HG03432 (cell line): ENCODE data around the gene INSIG2.
"Not testable (repeated sequence)": the region's sequence is repeated elsewhere in the genome, so short reads cannot be mapped to it uniquely, and the experiment has no call there.

Experiments used
- ATAC-seq: cut with Tn5 transposase; IDR thresholded peaks from one replicate; pipeline ENCODE4 v1.9.1; 2021; ENCODE audit warnings: mild to moderate bottlenecking, moderate library complexity; ENCODE audit not compliant: unreplicated experiment

Gene INSIG2

GRCh38 chr2:118059919-118060478, 28.3 kb upstream of the INSIG2 start:
- ATAC-seq = peak; percentile 22

- peak; percentile 79 for ATAC-seq
Observed at GRCh38 chr2:118061135-118061955, 26.9 kb upstream of the INSIG2 start.

DNA sequence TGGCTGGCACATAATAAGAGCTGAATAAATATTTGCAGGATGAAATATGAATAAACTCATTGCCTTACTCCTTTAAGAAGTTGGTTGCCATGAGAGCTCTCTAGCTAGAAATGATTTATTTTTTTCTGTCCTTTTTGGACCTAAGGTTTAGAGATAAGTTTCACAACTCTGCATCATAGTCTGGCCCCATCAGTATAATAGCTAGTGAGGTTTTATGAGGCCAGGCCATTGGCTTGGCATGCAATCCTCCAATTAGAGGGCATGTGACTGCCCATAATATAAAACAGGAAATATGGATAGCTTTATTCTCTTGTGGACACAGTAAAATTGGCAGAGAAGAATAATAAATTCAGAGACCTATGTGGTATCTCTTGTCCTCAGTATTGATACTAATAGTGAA, 26.2 kb upstream of the INSIG2 start:
- no peak for ATAC-seq

DNA sequence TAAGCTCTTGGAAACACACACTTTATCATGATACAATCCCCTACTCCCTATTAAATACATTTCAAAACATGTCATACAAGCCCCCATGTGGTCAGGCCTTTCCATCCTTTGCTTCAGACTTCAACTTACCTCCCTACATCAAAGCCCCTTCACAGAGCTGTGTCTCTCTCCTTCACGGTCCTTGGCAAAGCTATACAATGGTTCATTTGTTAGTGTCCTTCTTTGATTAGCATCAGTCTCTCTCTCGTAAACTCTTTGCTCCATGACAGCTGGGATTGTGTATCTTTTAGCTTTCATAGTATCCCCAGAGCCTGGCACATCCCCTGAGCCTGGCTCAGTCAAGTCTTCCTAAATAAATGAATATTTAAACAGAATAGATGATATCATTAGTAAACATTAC, 25.6 kb upstream of the INSIG2 start:
- no peak for ATAC-seq

DNA sequence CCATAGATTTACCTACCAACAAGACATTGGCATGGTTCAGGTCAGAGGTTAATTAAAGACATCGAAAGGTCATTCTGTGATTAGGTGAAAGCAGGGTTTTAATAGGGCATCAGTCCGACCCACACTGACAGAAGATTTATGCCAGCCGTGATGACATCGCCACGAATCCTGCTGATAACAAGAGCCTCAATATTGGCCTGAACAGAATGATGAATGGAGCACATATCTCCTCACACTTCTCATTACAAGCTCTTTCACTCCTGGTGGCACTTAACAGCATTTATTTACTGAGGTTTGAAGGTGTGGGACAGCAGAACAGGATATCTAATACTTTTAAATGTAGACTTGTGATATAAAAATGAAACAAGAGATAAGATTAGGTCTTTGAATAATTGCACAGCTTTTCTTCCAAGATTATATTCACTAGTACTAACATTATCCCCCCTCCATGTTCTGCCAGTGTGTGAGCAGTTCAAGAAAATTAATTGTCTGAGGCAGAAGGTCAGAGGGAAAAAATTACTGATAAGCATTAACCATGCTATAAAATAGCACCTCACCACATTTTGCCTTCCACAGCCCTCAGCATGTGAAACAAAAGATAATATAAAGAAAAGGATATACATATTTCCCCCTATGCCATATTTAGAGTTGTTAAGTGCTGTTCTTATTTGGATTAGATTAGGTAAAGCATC, 23.1 kb upstream of the INSIG2 start:
- no peak for ATAC-seq

DNA sequence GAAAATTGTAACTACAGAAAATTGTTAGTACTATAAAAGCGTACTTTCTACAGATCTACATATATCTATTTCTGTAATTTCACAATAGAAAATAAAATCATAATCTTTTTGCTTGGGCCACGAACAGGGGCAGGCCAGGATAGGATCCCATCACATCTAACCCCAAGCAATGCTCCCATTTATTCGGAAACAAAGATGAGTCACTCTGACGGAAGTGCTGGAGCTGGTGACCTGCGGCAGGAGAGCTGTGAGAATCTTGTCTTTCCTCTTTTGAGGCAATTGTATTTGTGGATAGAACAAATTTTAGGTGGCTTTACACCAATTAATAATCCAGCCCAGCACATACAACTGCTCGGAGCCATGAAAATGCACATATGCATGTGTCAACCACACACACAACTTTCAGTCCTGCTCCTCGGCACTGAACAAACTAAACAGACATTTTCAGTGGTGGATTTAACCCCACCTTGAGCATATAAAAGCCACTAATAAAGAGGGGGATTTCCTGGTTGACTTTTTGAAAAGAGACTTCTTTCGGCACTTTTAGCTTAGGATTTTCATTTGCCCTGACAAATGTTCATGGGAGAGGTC, 22.3 kb upstream of the INSIG2 start:
- ATAC-seq = no peak

DNA sequence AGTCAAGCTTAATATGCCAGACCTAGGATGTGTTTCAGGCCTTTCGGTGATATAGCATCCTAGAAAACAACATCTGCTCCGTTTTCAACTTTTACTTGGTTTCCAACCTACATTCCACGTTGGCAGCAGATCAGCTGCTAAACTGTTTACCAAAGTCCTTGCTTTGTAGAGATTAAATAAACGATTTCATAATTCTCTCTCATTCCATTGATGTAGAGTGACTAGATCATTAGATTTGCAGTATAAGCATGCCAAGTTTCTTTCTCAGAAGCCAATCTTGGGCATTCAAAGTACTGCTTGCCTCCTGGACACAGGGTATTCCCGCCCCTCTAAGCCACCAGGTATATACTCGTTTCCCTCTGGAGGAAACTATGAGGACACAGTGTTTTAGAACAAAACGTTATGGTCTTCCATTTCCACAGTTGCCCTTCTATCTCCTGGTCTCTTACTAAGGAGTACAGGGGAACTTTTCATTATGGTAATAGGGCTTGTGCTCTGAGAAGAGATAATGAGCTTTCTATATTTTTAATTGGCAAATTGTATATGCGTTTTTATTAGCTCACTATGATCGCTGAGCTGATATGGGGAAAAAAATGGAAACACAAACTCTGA, 10.5 kb upstream of the INSIG2 start:
- no peak for ATAC-seq

DNA sequence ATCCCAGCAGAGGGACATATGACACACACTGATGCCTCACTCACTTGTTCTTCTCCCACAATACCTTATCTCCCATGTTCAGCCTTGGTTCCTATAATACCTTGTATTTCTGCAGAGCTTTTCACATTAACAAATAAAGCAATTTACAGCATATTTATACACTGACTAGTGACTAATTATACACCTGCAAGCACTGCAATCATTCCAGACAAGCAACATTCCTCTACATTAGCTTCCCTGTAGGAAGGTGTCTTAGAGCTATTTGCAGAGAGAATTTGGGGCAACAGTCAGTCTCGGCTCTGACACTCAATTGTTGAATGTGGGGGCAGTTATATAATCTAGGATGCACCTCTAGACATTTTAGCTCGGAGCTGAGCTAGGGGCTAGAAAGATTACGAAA, 9.5 kb upstream of the INSIG2 start:
- ATAC-seq = no peak

- ATAC-seq = no peak
Observed at GRCh38 chr2:118084491-118085089, 3.7 kb upstream of the INSIG2 start.

DNA sequence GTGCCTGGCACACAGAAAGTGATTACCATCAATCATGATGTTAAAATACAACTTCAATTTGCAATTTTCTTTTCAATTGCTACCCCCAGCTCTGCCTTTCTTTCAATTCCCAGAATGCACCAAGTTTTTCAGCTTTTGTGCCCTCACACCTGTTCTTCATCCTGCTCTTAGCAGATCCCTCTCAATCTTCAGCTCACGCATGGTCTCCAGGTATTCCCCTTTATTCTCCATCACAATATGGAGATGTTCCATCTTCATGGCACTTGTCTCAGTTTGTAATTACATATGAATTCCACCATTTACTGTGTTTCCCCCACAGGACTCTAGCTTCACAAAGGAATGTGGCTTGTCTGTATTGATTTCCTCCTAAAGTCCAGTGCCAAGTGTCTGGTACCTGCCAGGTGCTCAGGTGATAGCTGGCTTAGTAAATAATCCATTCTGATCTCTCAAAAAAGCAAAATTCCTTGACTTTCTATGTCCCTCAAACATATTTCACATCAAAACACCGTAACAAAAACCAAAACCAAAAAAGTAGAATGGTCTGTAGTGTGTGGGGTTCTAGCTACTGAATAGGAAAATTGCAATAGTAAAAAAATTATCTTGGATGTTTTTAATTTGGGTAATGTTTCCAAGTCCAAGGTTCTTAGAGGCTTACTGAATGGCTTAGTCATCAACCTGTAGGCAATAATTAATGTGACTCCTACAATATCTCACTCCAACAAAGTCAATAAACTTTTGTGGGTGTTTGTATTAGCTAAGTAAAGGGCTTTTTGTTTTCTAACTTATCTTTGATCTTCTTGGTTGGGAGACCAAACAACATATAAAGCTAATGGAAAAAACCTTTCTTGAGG, 2.9 kb upstream of the INSIG2 start:
- ATAC-seq = no peak

- no peak for ATAC-seq
Observed at GRCh38 chr2:118086024-118086633, 2.1 kb upstream of the INSIG2 start.

- ATAC-seq = peak; percentile 23
Observed at GRCh38 chr2:118089139-118089800, 999 bp downstream of the INSIG2 start.

DNA sequence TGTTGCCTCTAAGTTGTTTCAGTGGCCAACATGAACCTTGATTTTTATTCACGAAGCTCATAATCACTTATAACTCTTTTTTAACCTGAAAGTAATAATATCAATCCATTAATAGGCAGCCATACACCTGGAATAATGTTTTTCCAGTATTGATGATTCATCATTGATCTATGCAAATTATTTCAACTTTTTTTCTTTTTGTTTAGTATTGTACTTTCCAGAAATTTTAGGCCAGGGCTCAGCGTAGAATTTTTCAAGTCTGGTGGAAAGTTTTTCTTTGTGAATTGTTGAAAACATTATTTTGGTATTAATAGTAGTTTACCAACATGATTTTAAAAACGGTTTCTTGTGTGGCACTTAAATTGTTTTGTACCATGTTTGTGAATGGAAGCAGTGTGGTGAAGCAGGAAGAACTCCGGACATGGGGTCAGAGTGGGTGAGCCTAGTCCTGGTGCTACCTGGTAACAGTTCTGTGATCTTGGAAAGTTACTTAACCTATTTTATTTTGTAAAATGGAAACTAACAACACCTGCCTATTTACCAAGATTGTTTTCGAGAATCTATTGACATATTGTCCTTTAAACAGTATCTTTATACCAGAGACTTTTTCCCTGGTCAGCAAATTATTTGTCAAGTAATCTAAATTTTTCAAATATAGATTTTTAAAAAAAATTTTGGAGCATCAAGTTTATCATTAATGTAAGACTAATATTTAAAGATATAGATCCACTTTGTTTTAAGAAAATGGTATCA, 2.3 kb downstream of the INSIG2 start:
- no peak for ATAC-seq

GRCh38 chr2:118091140-118091478, 2.8 kb downstream of the INSIG2 start:
- ATAC-seq = no peak

- ATAC-seq = no peak
Observed at GRCh38 chr2:118091631-118092030, 3.4 kb downstream of the INSIG2 start.

DNA sequence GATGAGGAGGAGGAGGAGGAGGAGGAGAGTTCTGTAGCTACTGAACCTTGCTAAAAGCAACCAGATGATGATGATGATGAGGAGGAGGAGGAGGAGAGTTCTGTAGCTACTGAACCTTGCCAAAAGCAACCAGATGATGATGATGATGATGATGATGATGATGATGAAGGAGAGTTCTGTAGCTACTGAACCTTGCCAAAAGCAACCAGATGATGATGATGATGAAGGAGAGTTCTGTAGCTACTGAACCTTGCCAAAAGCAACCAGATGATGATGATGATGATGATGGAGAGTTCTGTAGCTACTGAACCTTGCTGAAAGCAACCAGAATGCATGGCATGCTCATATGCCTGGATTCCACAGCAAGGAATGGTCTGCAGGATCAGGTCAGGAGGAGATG, 5.8 kb downstream of the INSIG2 start:
- not testable (repeated sequence) for ATAC-seq

DNA sequence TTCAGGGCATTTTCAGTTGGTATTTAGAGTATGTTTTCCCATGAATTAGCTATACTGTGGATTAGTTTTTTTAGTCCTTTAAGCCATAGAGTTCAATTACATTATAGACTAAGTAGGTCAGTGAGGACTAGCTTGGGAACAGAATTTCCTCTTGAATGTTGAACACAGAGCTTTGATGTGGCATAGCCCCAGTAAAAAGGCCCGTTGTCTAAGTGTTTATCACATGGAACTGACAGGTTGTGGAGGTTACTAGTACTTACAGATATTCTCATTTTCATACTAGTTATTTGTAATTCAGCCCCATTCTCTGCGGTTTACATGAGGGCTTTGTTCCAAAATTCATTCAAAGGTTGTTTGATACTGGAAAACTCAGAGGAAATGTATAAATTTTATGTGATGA, 6.2 kb downstream of the INSIG2 start:
- no peak for ATAC-seq

- no peak for ATAC-seq
Observed at GRCh38 chr2:118095610-118096009, 7.3 kb downstream of the INSIG2 start.
